HepG2 (cell line): Measurements from ENCODE around the gene BBS5. TPM values are rescaled to one million over a fixed set of nuclear protein-coding genes. Genes with fewer than 3 reads are reported as not detected.

Source experiments
- BRF2 ChIP-seq: sonication (generic); formaldehyde crosslinking; IDR thresholded peaks from 2 replicates; pipeline ENCODE4 v1.8.1; 2022; ENCODE audit warnings: mild to moderate bottlenecking, missing genetic modification reagents
- FOXJ3 ChIP-seq: sonication (generic); formaldehyde crosslinking; IDR thresholded peaks from 2 replicates; pipeline ENCODE4 v1.4.0; 2020; ENCODE audit warnings: missing genetic modification reagents, mild to moderate bottlenecking, borderline replicate concordance
- GFI1 ChIP-seq: sonication (generic); formaldehyde crosslinking; IDR thresholded peaks from 2 replicates; pipeline ENCODE4 v1.5.0; 2020; ENCODE audit warnings: missing genetic modification reagents, mild to moderate bottlenecking, borderline replicate concordance
- HNF4G ChIP-seq, 2 experiments: sonication (generic) in 1 of 2; formaldehyde crosslinking in 1 of 2; IDR thresholded peaks; 2 replicates each; pipeline versions ENCODE4 v1.4.0 to v1.6.1; 2011 to 2020; ENCODE audit warnings: borderline replicate concordance in 2 of 2, low read depth in 2 of 2, mild to moderate bottlenecking in 2 of 2, low read length in 1 of 2, missing genetic modification reagents in 1 of 2, moderate library complexity in 1 of 2
- JUND ChIP-seq: sonication (generic); formaldehyde crosslinking; IDR thresholded peaks from 2 replicates; pipeline ENCODE4 v1.8.0; 2022; ENCODE audit warnings: mild to moderate bottlenecking, missing genetic modification reagents
- KDM5B ChIP-seq: sonication (generic); formaldehyde crosslinking; IDR thresholded peaks from 2 replicates; pipeline ENCODE4 v1.4.0; 2020; ENCODE audit warnings: missing genetic modification reagents, mild to moderate bottlenecking, borderline replicate concordance
- MAFK ChIP-seq, 2 experiments: IDR thresholded peaks in 1 of 2; conservative IDR thresholded peaks in 1 of 2; 2 replicates each; pipeline ENCODE4 v1.6.1; 2011; ENCODE audit warnings: improper control_type of control experiment in 2 of 2, low read length in 2 of 2
- RCOR2 ChIP-seq: IDR thresholded peaks from 2 replicates; pipeline ENCODE4 v1.6.1; 2016; ENCODE audit warnings: missing biosample characterization, missing genetic modification reagents
- RFX1 ChIP-seq: fragments of 450-650 bp; IDR thresholded peaks from 2 replicates; pipeline ENCODE4 v1.6.1; 2017
- SMC3 ChIP-seq: IDR thresholded peaks from 2 replicates; pipeline ENCODE4 v1.6.1; 2011; ENCODE audit warnings: low read length, improper control_type of control experiment
- SNAI1 ChIP-seq: sonication (generic); formaldehyde crosslinking; IDR thresholded peaks from 2 replicates; pipeline ENCODE4 v1.5.0; 2020; ENCODE audit warnings: mild to moderate bottlenecking, missing genetic modification reagents, borderline replicate concordance
- SPEN ChIP-seq: sonication (generic); formaldehyde crosslinking; IDR thresholded peaks from 2 replicates; pipeline ENCODE4 v1.5.1; 2020; ENCODE audit warnings: low read depth, mild to moderate bottlenecking, missing genetic modification reagents
- TERF1 ChIP-seq: sonication (generic); formaldehyde crosslinking; IDR thresholded peaks from 2 replicates; pipeline ENCODE4 v1.8.0; 2022; ENCODE audit warnings: mild to moderate bottlenecking, missing genetic modification reagents, moderate library complexity
- ZBTB14 ChIP-seq: sonication (generic); formaldehyde crosslinking; IDR thresholded peaks from 2 replicates; pipeline ENCODE4 v1.4.0; 2020; ENCODE audit warnings: missing genetic modification reagents
- ZFP91 ChIP-seq: sonication (generic); formaldehyde crosslinking; IDR thresholded peaks from 2 replicates; pipeline ENCODE4 v1.9.0; 2022; ENCODE audit warnings: missing genetic modification reagents, mild to moderate bottlenecking, borderline replicate concordance
- ZNF24 ChIP-seq: fragments of 450-650 bp; IDR thresholded peaks from 2 replicates; pipeline ENCODE4 v1.6.1; 2017; ENCODE audit warnings: antibody characterized with exemption, mild to moderate bottlenecking
- ZNF264 ChIP-seq: sonication (generic); formaldehyde crosslinking; IDR thresholded peaks from 2 replicates; pipeline ENCODE4 v1.4.0; 2020; ENCODE audit warnings: missing genetic modification reagents
- ZNF691 ChIP-seq: sonication (generic); formaldehyde crosslinking; IDR thresholded peaks from 2 replicates; pipeline ENCODE4 v1.4.0; 2020; ENCODE audit warnings: missing genetic modification reagents, low read depth, mild to moderate bottlenecking, borderline replicate concordance
- ZNF713 ChIP-seq: sonication (generic); formaldehyde crosslinking; IDR thresholded peaks from 2 replicates; pipeline ENCODE4 v1.4.0; 2020; ENCODE audit warnings: mild to moderate bottlenecking, missing genetic modification reagents
- polyA plus RNA-seq, 8 experiments: library from polyadenylated mRNA; depleted of rRNA in 3 of 8; stranded (reverse) in 7 of 8; unstranded in 1 of 8; fragments of >200 nt; fragmentation: Illumina TruSeq in 4 of 8; extraction: Trizol in 4 of 8; gene quantifications; 2 replicates each; pipeline versions ENCODE4 v1.2.1 to v1.2.3, GENCODE V29; 2011 to 2016; ENCODE audit warnings: low read depth in 4 of 8, missing spikeins in 1 of 8, mixed read lengths in 1 of 8; ENCODE audit not compliant: insufficient read depth in 1 of 8
- total RNA-seq, 5 experiments: library from RNA; depleted of rRNA; stranded (reverse); fragments of >200 nt; fragmentation: Illumina TruSeq; extraction: Trizol; gene quantifications; 2 replicates each; pipeline ENCODE4 v1.2.3, GENCODE V29; 2016; ENCODE audit warnings: low read depth in 1 of 5
- TF ChIP-seq, protein P1 (sequence below): sonication (generic); formaldehyde crosslinking; conservative IDR thresholded peaks from 2 replicates; pipeline ENCODE4 v1.4.0; 2020; ENCODE audit warnings: missing genetic modification reagents

The BBS5 gene
- total and polyA plus RNA-seq, 2 of the 13 experiments (the other 11 are each of a cell fraction or from before 2014, with no cell fraction given), result 1.8 to 4.5 TPM

DNA sequence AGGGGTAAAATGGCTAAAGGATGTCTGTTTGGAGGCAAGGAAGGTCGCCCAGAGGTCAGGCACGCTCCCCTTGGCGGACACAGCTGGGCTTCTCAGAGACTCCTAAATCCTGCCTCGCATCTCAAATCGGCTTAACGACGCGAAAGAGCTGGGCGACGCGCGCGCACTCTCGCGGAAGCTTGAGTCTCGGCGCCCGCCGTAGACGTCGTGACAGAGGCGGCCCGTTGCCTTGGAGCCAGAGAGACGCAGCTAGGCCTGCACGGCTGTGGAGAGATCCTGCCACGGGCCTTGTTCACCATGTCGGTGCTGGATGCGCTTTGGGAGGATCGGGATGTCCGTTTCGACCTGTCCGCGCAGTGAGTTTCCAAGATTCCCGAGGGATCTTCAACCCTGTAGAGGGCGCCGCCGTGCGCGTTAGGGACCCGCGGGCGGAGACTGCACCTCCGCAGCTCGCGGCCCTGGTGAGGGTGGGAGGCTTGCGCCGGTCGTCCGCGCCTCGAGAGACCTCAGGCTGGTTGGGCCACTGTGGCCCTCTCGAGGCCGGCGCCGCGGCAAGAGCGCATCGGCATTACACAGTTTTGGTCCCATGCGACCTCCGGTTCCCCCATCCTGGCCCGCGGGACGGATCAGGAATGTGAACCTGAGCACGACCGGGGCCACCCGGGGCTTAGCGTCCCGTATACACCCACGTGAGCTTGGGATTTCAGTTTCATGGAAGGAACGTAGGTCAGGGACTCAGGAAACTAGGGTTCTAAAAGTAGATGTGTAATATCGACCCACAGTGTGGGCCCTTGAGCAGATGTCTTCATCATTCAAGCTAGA, at the start of gene BBS5 (continued):
- TF ChIP-seq ZNF264 (no peak; the same call in 1 of the 2 replicates), ZFP91 (CRISPR knock-in tag) (peak; percentile 97), ZNF24 (no peak), ZNF713 (CRISPR knock-in tag) (no peak), HNF4G (IDR thresholded peaks at IDR 0.05; ENCODE audit: borderline replicate concordance, low read depth, low read length) (no peak), HNF4G (CRISPR knock-in tag; IDR thresholded peaks at IDR 0.05; ENCODE audit: borderline replicate concordance, low read depth) (peak; percentile 74; the same call in 1 of the 2 replicates), ZNF691 (peak; percentile 57; the same call in 1 of the 2 replicates), TERF1 (CRISPR knock-in tag) (peak; percentile 63; the same call in 1 of the 2 replicates), SPEN (CRISPR knock-in tag) (peak; percentile 92), SMC3 (no peak), RCOR2 (CRISPR knock-in tag) (no peak), ZBTB14 (CRISPR knock-in tag) (peak; percentile 71), FOXJ3 (peak; percentile 78), RFX1 (peak; percentile 82), SNAI1 (CRISPR knock-in tag) (0 out of 2 replicates have a peak, but pooled peaks have one; percentile 44), KDM5B (peak; percentile 96), GFI1 (CRISPR knock-in tag) (peak; percentile 81; the same call in 1 of the 2 replicates), MAFK (conservative IDR thresholded peaks at IDR 0.05 in 1 of 2, IDR thresholded peaks at IDR 0.05 in 1 of 2; ENCODE audit: low read length in 2 of 2) (no peak), JUND (CRISPR knock-in tag) (no peak), BRF2 (CRISPR knock-in tag) (peak; percentile 88)
- TF ChIP-seq, protein P1, sequence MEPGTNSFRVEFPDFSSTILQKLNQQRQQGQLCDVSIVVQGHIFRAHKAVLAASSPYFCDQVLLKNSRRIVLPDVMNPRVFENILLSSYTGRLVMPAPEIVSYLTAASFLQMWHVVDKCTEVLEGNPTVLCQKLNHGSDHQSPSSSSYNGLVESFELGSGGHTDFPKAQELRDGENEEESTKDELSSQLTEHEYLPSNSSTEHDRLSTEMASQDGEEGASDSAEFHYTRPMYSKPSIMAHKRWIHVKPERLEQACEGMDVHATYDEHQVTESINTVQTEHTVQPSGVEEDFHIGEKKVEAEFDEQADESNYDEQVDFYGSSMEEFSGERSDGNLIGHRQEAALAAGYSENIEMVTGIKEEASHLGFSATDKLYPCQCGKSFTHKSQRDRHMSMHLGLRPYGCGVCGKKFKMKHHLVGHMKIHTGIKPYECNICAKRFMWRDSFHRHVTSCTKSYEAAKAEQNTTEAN (CRISPR knock-in tag), result peak; percentile 54; the same call in 1 of the 2 replicates
